HepG2 (cell line): Measurements from ENCODE around the gene IRF2BPL. TPM values are rescaled to one million over a fixed set of nuclear protein-coding genes. Genes with fewer than 3 reads are reported as not detected.

Experiments
- ARNT2 ChIP-seq: sonication (generic); formaldehyde crosslinking; IDR thresholded peaks from 2 replicates; pipeline ENCODE4 v1.8.0; 2022; ENCODE audit warnings: mild to moderate bottlenecking, low read depth, missing genetic modification reagents, moderate library complexity
- DR1 ChIP-seq: sonication (generic); formaldehyde crosslinking; IDR thresholded peaks from 2 replicates; pipeline ENCODE4 v1.8.0; 2021; ENCODE audit warnings: mild to moderate bottlenecking, missing genetic modification reagents, inconsistent platforms
- E2F5 ChIP-seq: sonication (generic); formaldehyde crosslinking; conservative IDR thresholded peaks from 2 replicates; pipeline ENCODE4 v1.4.0; 2020; ENCODE audit warnings: missing genetic modification reagents
- GATA4 ChIP-seq: sonication (generic); IDR thresholded peaks from 2 replicates; pipeline ENCODE4 v1.6.1; 2016; ENCODE audit warnings: antibody characterized with exemption, low read depth, borderline replicate concordance
- GPBP1L1 ChIP-seq: sonication (generic); formaldehyde crosslinking; IDR thresholded peaks from 2 replicates; pipeline ENCODE4 v1.5.0; 2020; ENCODE audit warnings: mild to moderate bottlenecking, missing genetic modification reagents
- HMGA1 ChIP-seq: sonication (generic); formaldehyde crosslinking; conservative IDR thresholded peaks from 2 replicates; pipeline ENCODE4 v1.4.0; 2020; ENCODE audit warnings: missing genetic modification reagents
- KAT7 ChIP-seq: IDR thresholded peaks from 2 replicates; pipeline ENCODE4 v1.6.1; 2018; ENCODE audit warnings: borderline replicate concordance, missing compliant biosample characterization
- NFYB ChIP-seq: sonication (generic); formaldehyde crosslinking; IDR thresholded peaks from 2 replicates; pipeline ENCODE4 v1.4.0; 2020; ENCODE audit warnings: missing genetic modification reagents
- RFX5 ChIP-seq: IDR thresholded peaks from 2 replicates; pipeline ENCODE4 v1.6.1; 2011; ENCODE audit warnings: low read depth, low read length, improper control_type of control experiment
- SMARCC2 ChIP-seq: fragments of 450-650 bp; IDR thresholded peaks from 2 replicates; pipeline ENCODE4 v1.6.1; 2017; ENCODE audit warnings: antibody characterized with exemption, mild to moderate bottlenecking
- TMF1 ChIP-seq: sonication (generic); formaldehyde crosslinking; IDR thresholded peaks from 2 replicates; pipeline ENCODE4 v1.8.1; 2022; ENCODE audit warnings: low read depth, missing genetic modification reagents
- ZNF121 ChIP-seq: sonication (generic); formaldehyde crosslinking; IDR thresholded peaks from 2 replicates; pipeline ENCODE4 v1.5.0; 2020; ENCODE audit warnings: mild to moderate bottlenecking, missing genetic modification reagents
- ZNF136 ChIP-seq: sonication (generic); formaldehyde crosslinking; IDR thresholded peaks from 2 replicates; pipeline ENCODE4 v1.8.1; 2022; ENCODE audit warnings: low read depth, mild to moderate bottlenecking, moderate library complexity, missing genetic modification reagents
- ZNF160 ChIP-seq: sonication (generic); formaldehyde crosslinking; IDR thresholded peaks from 2 replicates; pipeline ENCODE4 v1.8.0; 2022; ENCODE audit warnings: mild to moderate bottlenecking, inconsistent platforms, missing genetic modification reagents
- ZNF414 ChIP-seq: sonication (generic); formaldehyde crosslinking; IDR thresholded peaks from 2 replicates; pipeline ENCODE4 v1.5.0; 2020; ENCODE audit warnings: missing genetic modification reagents
- ZNF451 ChIP-seq: sonication (generic); formaldehyde crosslinking; IDR thresholded peaks from 2 replicates; pipeline ENCODE4 v1.5.0; 2020; ENCODE audit warnings: mild to moderate bottlenecking, missing genetic modification reagents
- ZNF496 ChIP-seq: sonication (generic); formaldehyde crosslinking; IDR thresholded peaks from 2 replicates; pipeline ENCODE4 v1.8.1; 2023; ENCODE audit warnings: mild to moderate bottlenecking, moderate library complexity, missing genetic modification reagents; ENCODE audit not compliant: insufficient replicate concordance
- polyA plus RNA-seq, 8 experiments: library from polyadenylated mRNA; depleted of rRNA in 3 of 8; stranded (reverse) in 7 of 8; unstranded in 1 of 8; fragments of >200 nt; fragmentation: Illumina TruSeq in 4 of 8; extraction: Trizol in 4 of 8; gene quantifications; 2 replicates each; pipeline versions ENCODE4 v1.2.1 to v1.2.3, GENCODE V29; 2011 to 2016; ENCODE audit warnings: low read depth in 4 of 8, missing spikeins in 1 of 8, mixed read lengths in 1 of 8; ENCODE audit not compliant: insufficient read depth in 1 of 8
- total RNA-seq, 5 experiments: library from RNA; depleted of rRNA; stranded (reverse); fragments of >200 nt; fragmentation: Illumina TruSeq; extraction: Trizol; gene quantifications; 2 replicates each; pipeline ENCODE4 v1.2.3, GENCODE V29; 2016; ENCODE audit warnings: low read depth in 1 of 5
- TF ChIP-seq, protein P1 (sequence below): sonication (generic); formaldehyde crosslinking; IDR thresholded peaks from 2 replicates; pipeline ENCODE4 v1.5.1; 2020; ENCODE audit warnings: mild to moderate bottlenecking, moderate library complexity, missing genetic modification reagents
- TF ChIP-seq, protein P2 (sequence below): sonication (generic); formaldehyde crosslinking; IDR thresholded peaks from 2 replicates; pipeline ENCODE4 v1.5.0; 2020; ENCODE audit warnings: missing genetic modification reagents, mild to moderate bottlenecking, borderline replicate concordance
- TF ChIP-seq, protein P3 (sequence below): sonication (generic); formaldehyde crosslinking; IDR thresholded peaks from 2 replicates; pipeline ENCODE4 v1.4.0; 2020; ENCODE audit warnings: missing genetic modification reagents

Gene IRF2BPL
- total and polyA plus RNA-seq, 2 of the 13 experiments (the other 11 are each of a cell fraction or from before 2014, with no cell fraction given): 6.6 to 8.4 TPM

DNA sequence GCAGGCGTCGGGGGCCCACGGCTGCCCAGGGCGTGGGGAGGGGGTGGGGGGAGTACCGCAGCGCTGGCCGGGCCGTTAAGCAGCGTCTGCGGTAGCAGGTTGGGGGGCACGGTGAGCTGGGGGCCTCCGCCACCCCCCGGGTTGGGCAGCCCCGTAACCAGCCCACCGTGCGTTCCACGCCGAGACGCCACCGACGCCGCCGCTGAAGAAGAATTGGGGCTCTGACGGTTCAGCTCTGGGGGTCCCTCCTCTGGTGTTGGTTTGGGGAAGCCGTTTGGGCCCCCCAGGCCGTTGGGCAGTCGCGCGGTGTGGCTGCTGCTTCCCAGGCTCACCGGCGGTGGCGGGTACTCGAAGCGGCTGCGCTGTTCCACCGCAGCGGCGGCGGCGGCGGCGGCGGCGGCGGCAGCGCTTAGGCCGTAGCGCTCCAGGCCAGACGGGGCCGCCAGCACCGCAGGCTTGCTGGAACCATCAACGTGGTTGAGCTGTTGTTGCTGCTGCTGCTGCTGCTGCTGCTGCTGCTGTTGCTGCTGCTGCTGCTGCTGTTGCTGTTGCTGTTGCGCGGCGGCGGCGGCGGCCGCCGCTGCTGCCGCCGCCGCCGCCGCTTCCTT lies 1.5 kb downstream of the IRF2BPL start (continued):
- TF ChIP-seq ZNF414 (CRISPR knock-in tag) (no peak), ZNF160 (peak; percentile 37; the same call in 1 of the 2 replicates), DR1 (CRISPR knock-in tag) (no peak), NFYB (CRISPR knock-in tag) (no peak), RFX5 (no peak), GPBP1L1 (CRISPR knock-in tag) (no peak), ZNF121 (no peak), E2F5 (CRISPR knock-in tag) (no peak), ARNT2 (CRISPR knock-in tag) (peak; percentile 49), ZNF451 (CRISPR knock-in tag) (0 out of 2 replicates have a peak, but pooled peaks have one; percentile 6), SMARCC2 (no peak), ZNF496 (no peak), TMF1 (CRISPR knock-in tag) (no peak), HMGA1 (CRISPR knock-in tag) (no peak), GATA4 (no peak), KAT7 (CRISPR knock-in tag) (peak; percentile 33; the same call in 1 of the 2 replicates), ZNF136 (CRISPR knock-in tag) (no peak)
- TF ChIP-seq, protein P1, sequence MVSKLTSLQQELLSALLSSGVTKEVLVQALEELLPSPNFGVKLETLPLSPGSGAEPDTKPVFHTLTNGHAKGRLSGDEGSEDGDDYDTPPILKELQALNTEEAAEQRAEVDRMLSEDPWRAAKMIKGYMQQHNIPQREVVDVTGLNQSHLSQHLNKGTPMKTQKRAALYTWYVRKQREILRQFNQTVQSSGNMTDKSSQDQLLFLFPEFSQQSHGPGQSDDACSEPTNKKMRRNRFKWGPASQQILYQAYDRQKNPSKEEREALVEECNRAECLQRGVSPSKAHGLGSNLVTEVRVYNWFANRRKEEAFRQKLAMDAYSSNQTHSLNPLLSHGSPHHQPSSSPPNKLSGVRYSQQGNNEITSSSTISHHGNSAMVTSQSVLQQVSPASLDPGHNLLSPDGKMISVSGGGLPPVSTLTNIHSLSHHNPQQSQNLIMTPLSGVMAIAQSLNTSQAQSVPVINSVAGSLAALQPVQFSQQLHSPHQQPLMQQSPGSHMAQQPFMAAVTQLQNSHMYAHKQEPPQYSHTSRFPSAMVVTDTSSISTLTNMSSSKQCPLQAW (CRISPR knock-in tag): 0 out of 2 replicates have a peak, but pooled peaks have one; percentile 5
- TF ChIP-seq, protein P2, sequence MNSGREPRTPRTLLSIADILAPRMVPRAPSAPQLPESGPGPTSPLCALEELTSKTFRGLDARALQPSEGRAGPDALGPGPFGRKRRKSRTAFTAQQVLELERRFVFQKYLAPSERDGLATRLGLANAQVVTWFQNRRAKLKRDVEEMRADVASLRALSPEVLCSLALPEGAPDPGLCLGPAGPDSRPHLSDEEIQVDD (CRISPR knock-in tag): no peak
- TF ChIP-seq, protein P3, sequence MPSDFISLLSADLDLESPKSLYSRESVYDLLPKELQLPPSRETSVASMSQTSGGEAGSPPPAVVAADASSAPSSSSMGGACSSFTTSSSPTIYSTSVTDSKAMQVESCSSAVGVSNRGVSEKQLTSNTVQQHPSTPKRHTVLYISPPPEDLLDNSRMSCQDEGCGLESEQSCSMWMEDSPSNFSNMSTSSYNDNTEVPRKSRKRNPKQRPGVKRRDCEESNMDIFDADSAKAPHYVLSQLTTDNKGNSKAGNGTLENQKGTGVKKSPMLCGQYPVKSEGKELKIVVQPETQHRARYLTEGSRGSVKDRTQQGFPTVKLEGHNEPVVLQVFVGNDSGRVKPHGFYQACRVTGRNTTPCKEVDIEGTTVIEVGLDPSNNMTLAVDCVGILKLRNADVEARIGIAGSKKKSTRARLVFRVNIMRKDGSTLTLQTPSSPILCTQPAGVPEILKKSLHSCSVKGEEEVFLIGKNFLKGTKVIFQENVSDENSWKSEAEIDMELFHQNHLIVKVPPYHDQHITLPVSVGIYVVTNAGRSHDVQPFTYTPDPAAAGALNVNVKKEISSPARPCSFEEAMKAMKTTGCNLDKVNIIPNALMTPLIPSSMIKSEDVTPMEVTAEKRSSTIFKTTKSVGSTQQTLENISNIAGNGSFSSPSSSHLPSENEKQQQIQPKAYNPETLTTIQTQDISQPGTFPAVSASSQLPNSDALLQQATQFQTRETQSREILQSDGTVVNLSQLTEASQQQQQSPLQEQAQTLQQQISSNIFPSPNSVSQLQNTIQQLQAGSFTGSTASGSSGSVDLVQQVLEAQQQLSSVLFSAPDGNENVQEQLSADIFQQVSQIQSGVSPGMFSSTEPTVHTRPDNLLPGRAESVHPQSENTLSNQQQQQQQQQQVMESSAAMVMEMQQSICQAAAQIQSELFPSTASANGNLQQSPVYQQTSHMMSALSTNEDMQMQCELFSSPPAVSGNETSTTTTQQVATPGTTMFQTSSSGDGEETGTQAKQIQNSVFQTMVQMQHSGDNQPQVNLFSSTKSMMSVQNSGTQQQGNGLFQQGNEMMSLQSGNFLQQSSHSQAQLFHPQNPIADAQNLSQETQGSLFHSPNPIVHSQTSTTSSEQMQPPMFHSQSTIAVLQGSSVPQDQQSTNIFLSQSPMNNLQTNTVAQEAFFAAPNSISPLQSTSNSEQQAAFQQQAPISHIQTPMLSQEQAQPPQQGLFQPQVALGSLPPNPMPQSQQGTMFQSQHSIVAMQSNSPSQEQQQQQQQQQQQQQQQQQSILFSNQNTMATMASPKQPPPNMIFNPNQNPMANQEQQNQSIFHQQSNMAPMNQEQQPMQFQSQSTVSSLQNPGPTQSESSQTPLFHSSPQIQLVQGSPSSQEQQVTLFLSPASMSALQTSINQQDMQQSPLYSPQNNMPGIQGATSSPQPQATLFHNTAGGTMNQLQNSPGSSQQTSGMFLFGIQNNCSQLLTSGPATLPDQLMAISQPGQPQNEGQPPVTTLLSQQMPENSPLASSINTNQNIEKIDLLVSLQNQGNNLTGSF (CRISPR knock-in tag): no peak
